ENCODE data around the gene SLC9A8.

The SLC9A8 gene

GRCh38 chr20:49851231-49851705, 38.6 kb downstream of the SLC9A8 start:
- no peak for TF ChIP-seq CTCF (IDR thresholded peaks at IDR 0.05; ENCODE audit: low read depth, low read length)
- no peak for DNase-seq (ENCODE audit: low read depth in 2 of 2)
- no peak overlapping the region for H3K4me3 ChIP-seq (replicated peaks in 1 of 2; ENCODE audit: low read depth in 2 of 2, low read length in 2 of 2)

GRCh38 chr20:49851991-49852390, 39.4 kb downstream of the SLC9A8 start:
- H3K4me3 ChIP-seq (replicated peaks in 1 of 2; ENCODE audit: low read depth in 2 of 2, low read length in 2 of 2), result no peak overlapping the region
- no peak for DNase-seq (ENCODE audit: low read depth in 2 of 2)
- TF ChIP-seq CTCF (IDR thresholded peaks at IDR 0.05; ENCODE audit: low read depth, low read length), result no peak

- no peak for DNase-seq (ENCODE audit: low read depth in 2 of 2)
- H3K4me3 ChIP-seq (replicated peaks in 1 of 2; ENCODE audit: low read depth in 2 of 2, low read length in 2 of 2), result no peak overlapping the region
- no peak for TF ChIP-seq CTCF (IDR thresholded peaks at IDR 0.05; ENCODE audit: low read depth, low read length)
These were observed 40.0 kb downstream of the SLC9A8 start for GRCh38 chr20:49852522-49853080.

GRCh38 chr20:49853640-49854039, 41.0 kb downstream of the SLC9A8 start:
- DNase-seq (ENCODE audit: low read depth in 2 of 2), result peak; percentile 69 to 72
- H3K4me3 ChIP-seq (replicated peaks in 1 of 2; ENCODE audit: low read depth in 2 of 2, low read length in 2 of 2), result no peak overlapping the region
- no peak for TF ChIP-seq CTCF (IDR thresholded peaks at IDR 0.05; ENCODE audit: low read depth, low read length)

GRCh38 chr20:49854190-49854875, 41.7 kb downstream of the SLC9A8 start:
- DNase-seq (ENCODE audit: low read depth in 2 of 2), result no peak
- no peak overlapping the region for H3K4me3 ChIP-seq (replicated peaks in 1 of 2; ENCODE audit: low read depth in 2 of 2, low read length in 2 of 2)
- TF ChIP-seq CTCF (IDR thresholded peaks at IDR 0.05; ENCODE audit: low read depth, low read length), result no peak

GRCh38 chr20:49856904-49857303, 44.3 kb downstream of the SLC9A8 start:
- no peak for DNase-seq (ENCODE audit: low read depth in 2 of 2)
- no peak overlapping the region for H3K4me3 ChIP-seq (replicated peaks in 1 of 2; ENCODE audit: low read depth in 2 of 2, low read length in 2 of 2)
- no peak for TF ChIP-seq CTCF (IDR thresholded peaks at IDR 0.05; ENCODE audit: low read depth, low read length)

Data from cardiac fibroblast (primary cell).